Parathyroid adenoma (tissue), 2 donors: ENCODE results near the gene ARHGAP24.

ENCODE experiments used
- H2AFZ ChIP-seq: fragments of 300-600 bp; sonication (generic); one replicate; pipeline ENCODE4 v1.7.0; 2017; ENCODE audit warnings: antibody characterized with exemption, mild to moderate bottlenecking
- H3K27ac ChIP-seq: fragments of 300-600 bp; sonication (generic); one replicate; pipeline ENCODE4 v1.7.0; 2017
- H3K27me3 ChIP-seq: fragments of 300-600 bp; sonication (generic); one replicate; pipeline ENCODE4 v1.7.0; 2017; ENCODE audit warnings: low read length; ENCODE audit not compliant: control insufficient read depth, insufficient read depth
- H3K36me3 ChIP-seq: fragments of 300-600 bp; sonication (generic); one replicate; pipeline ENCODE4 v1.7.0; 2017; ENCODE audit warnings: low read length; ENCODE audit not compliant: control insufficient read depth, insufficient read depth
- H3K4me1 ChIP-seq: fragments of 300-600 bp; sonication (generic); one replicate; pipeline ENCODE4 v1.7.0; 2017; ENCODE audit warnings: control low read depth
- H3K4me2 ChIP-seq: fragments of 300-600 bp; sonication (generic); one replicate; pipeline ENCODE4 v1.7.0; 2017; ENCODE audit warnings: low read length
- H3K4me3 ChIP-seq: fragments of 300-600 bp; sonication (generic); one replicate; pipeline ENCODE4 v1.7.0; 2017; ENCODE audit warnings: low read depth, low read length
- H3K79me2 ChIP-seq: fragments of 300-600 bp; sonication (generic); one replicate; pipeline ENCODE4 v1.7.0; 2017; ENCODE audit warnings: control low read depth
- H3K9ac ChIP-seq: fragments of 300-600 bp; sonication (generic); one replicate; pipeline ENCODE4 v1.7.0; 2017; ENCODE audit warnings: mild to moderate bottlenecking
- H3K9me3 ChIP-seq: fragments of 300-600 bp; sonication (generic); one replicate; pipeline ENCODE4 v1.7.0; 2017; ENCODE audit warnings: low read length; ENCODE audit not compliant: control insufficient read depth
- CTCF ChIP-seq: fragments of 300-600 bp; sonication (generic); IDR thresholded peaks from one replicate; pipeline ENCODE4 v1.7.0; 2017; ENCODE audit warnings: antibody characterized with exemption, mild to moderate bottlenecking
- donor health status: primary hyperparathyroidism.

Gene ARHGAP24

GRCh38 chr4:85681921-85682320 lies 207.0 kb downstream of the ARHGAP24 start:
- Histone ChIP-seq H3K4me1 (no peaks in the 10 kb centered on the region), H3K79me2 (no peaks in the 10 kb centered on the region), H3K36me3 (no peaks in the 10 kb centered on the region), H2AFZ (no peak overlapping the region), H3K9me3 (no peaks in the 10 kb centered on the region), H3K27ac (no peak overlapping the region), H3K4me3 (no peak overlapping the region), H3K9ac (no peak overlapping the region), H3K4me2 (no peak overlapping the region), H3K27me3 (no peaks in the 10 kb centered on the region)
- TF ChIP-seq CTCF = no peak

- no peak for TF ChIP-seq CTCF
- no peaks in the 10 kb centered on the region for H3K79me2 ChIP-seq
- H3K4me2 ChIP-seq = no peak overlapping the region
- no peaks in the 10 kb centered on the region for H3K36me3 ChIP-seq
- no peak overlapping the region for H2AFZ ChIP-seq
- no peaks in the 10 kb centered on the region for H3K9me3 ChIP-seq
- H3K27ac ChIP-seq = no peak overlapping the region
- no peaks in the 10 kb centered on the region for H3K27me3 ChIP-seq
- H3K4me3 ChIP-seq = no peak overlapping the region
- no peaks in the 10 kb centered on the region for H3K4me1 ChIP-seq
- no peak overlapping the region for H3K9ac ChIP-seq
Measured at GRCh38 chr4:85682391-85682790, 207.4 kb downstream of the ARHGAP24 start.

- no peak for TF ChIP-seq CTCF
- Histone ChIP-seq H3K4me1 (no peaks in the 10 kb centered on the region), H3K9ac (no peak overlapping the region), H3K27me3 (no peaks in the 10 kb centered on the region), H3K4me3 (no peak overlapping the region), H3K79me2 (no peaks in the 10 kb centered on the region), H3K36me3 (no peaks in the 10 kb centered on the region), H2AFZ (no peak overlapping the region), H3K9me3 (no peaks in the 10 kb centered on the region), H3K27ac (no peak overlapping the region), H3K4me2 (no peak overlapping the region)
Measured at GRCh38 chr4:85684676-85685075, 209.7 kb downstream of the ARHGAP24 start.

- no peak for TF ChIP-seq CTCF
- Histone ChIP-seq H3K27me3 (no peaks in the 10 kb centered on the region), H3K4me2 (no peak overlapping the region), H3K9ac (no peak overlapping the region), H3K27ac (no peak overlapping the region), H3K9me3 (no peaks in the 10 kb centered on the region), H2AFZ (no peak overlapping the region), H3K36me3 (no peaks in the 10 kb centered on the region), H3K4me1 (no peaks in the 10 kb centered on the region), H3K4me3 (no peak overlapping the region), H3K79me2 (no peaks in the 10 kb centered on the region)
Measured at GRCh38 chr4:85686398-85686797, 211.4 kb downstream of the ARHGAP24 start.

GRCh38 chr4:85688055-85688740 lies 213.2 kb downstream of the ARHGAP24 start:
- no peak overlapping the region for H3K4me3 ChIP-seq
- H3K4me1 ChIP-seq = no peaks in the 10 kb centered on the region
- H3K4me2 ChIP-seq = no peak overlapping the region
- H3K9me3 ChIP-seq = no peaks in the 10 kb centered on the region
- no peak overlapping the region for H3K9ac ChIP-seq
- no peaks in the 10 kb centered on the region for H3K79me2 ChIP-seq
- TF ChIP-seq CTCF = no peak
- H3K27me3 ChIP-seq = no peaks in the 10 kb centered on the region
- no peak overlapping the region for H2AFZ ChIP-seq
- no peaks in the 10 kb centered on the region for H3K36me3 ChIP-seq
- H3K27ac ChIP-seq = no peak overlapping the region
